Measurements from ENCODE around the gene FAM131C. TPM values are rescaled to one million over a fixed set of nuclear protein-coding genes. Genes with fewer than 3 reads are reported as not detected.
A peak's percentile ranks its signal among the peaks of the same experiment; 100 is the strongest.

Gene FAM131C, protein sequence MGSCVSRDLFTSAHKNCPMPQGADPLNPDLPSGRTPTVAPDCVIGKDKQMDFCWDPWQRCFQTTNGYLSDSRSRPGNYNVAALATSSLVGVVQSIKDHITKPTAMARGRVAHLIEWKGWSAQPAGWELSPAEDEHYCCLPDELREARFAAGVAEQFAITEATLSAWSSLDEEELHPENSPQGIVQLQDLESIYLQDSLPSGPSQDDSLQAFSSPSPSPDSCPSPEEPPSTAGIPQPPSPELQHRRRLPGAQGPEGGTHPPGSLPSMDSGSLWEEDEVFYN
- total RNA-seq (2014; rRNA removed; shearing (Covaris generic)), result 0.30 and 2.1 TPM in 2 replicates
- 3.5 and 3.6 TPM in 2 replicates for polyA plus RNA-seq (2015; cell fraction: cytosol; rRNA removed)
- 0.79 and 1.2 TPM in 2 replicates for polyA plus RNA-seq (2015; cell fraction: nucleus; rRNA removed)

DNA sequence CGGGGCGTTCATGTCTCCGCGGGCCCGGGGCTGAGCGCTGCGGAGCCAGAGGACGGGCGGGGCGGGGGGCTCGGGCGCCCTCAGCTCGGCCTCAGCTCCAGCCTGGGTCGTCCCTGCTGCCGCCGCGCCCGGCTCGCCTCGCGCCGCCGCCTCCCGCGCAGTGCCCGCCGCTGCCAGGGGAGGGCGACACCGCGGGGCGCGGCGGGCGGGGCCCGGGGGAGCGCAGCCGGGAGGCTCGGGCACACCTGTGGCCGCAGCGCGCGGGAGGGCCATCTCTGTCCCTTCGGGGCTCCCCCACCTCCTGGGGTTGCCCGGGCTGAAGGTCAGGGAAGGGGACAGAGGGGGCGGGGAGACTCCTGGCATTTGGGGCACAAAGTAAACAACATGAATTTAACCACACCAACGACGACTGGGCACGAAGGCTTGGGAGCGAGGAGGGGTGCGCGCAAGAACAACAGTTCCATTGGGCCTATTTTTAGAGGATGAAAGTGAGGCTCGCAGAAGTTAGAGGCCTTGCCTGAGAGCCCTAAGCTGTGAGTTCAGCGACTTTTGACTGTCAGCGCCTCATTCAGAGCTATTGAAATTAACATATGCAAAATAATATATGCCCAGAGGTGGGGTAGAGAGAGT is at the start of gene FAM131C:
Gene FAM131C, minus strand, starts transcription at position 162 of the 630 bp plus-strand sequence. CDS start 209 bp downstream, outside the sequence.
- no peak for DNase-seq (ENCODE audit: low read depth)

DNA sequence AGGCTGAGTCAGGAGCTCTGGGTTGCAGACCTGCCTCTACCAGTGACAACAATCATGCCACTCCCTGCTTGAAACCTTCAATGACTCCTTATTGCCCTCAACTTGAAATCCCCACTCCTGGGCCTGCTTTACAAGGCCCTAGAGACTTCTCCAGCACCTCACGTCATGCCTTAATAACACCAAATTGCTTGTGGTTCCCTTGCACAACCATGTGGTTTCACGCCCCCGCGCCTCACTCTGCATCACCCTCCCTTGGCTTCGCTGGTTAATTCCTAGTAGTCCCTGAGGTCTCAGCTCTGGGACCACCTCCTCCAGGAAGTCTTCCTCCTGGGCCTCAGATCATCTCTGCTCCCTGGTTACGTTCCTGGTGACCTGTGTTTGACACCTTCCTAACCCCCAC is 49.5 kb upstream of the FAM131C start:
- DNase-seq (ENCODE audit: low read depth), result peak; percentile 53

DNA sequence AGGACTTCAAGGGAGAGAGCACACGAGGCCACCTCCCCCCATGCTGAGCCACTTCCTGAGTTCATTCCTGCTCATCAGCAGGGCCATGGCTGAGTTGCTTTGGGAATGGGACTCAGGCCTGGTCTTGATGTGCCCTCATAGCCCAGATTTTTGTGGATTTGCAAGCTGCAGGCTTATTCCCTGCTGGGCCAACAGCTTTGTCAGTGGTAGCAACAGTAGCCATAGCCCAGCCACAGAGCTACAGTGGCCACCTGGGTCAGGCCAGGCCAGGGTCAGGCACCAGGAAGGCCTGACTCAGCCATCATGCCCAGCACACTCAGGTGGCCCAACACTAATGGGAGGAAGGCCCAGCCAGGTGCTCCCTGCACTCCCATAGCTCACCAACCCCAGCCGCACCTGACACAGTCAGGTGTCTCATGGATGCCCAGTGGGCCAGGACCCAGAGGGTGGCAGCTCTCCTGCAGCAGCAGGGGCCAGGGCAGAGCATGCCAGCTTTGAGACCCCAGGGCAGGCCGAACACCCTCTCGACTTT is 49.0 kb upstream of the FAM131C start:
- no peak for DNase-seq (ENCODE audit: low read depth)

DNA sequence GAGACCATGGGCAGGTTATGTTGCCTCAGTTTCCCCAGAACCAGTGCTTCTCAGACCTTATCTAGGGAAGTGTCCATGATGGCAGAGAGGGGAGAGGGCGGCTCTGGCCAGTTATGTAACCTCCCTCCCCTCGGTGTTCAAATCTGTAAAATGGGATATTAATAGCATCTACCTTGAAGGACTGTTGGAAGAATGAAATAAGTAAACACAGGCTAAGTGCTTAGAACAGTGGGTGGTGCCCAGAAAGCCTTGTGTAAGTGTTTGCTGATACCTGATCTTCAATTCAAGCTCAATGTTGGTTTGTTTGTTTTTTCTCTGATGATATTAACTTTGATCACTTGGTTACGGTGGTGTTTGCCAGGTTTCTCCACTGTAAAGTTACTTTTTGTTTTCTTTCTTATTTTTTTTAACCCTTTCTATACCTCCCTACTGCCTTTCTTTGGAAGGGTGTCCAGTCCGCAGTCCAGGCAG is 47.5 kb upstream of the FAM131C start:
- DNase-seq (ENCODE audit: low read depth), result no peak

DNA sequence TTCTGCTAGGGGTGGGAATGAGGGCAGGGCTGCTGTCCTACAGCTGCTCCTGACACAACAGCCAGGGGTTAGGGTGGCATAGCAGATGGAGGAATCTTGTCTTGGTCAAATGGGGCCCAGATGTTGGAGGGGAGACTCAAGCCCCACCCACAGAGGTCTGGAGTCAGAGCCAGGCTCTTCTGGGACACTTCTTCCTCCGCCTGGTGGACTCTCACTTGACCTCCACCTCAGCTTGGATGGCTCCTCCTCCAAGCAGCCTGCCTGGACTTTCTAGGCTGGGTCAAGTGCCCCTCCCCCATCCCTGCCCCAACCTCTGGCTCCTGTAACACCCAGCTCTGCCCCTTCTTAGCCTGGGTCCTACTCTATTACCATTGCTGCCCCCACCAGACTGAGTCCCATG is 47.0 kb upstream of the FAM131C start:
- peak; percentile 4 for DNase-seq (ENCODE audit: low read depth)

DNA sequence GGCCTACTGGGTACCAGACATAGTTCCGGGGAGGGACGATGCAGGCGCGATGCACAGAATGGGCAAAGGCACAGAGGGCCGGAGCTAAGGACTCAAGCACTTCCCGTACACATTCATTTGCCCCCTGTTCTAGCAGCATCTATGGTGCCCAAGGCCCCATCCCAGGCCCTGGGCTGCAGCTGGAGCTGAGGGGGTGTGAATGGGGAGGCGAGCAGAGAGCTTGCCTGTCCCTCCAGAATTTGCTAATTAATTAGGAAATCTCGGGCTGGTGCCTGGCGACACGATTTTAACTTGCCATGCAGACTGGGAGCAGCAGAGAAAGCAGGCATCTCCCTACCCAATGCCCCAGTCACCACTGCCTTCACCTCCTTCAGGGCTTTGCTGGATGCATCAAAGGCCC is 46.5 kb upstream of the FAM131C start:
- DNase-seq (ENCODE audit: low read depth), result no peak

DNA sequence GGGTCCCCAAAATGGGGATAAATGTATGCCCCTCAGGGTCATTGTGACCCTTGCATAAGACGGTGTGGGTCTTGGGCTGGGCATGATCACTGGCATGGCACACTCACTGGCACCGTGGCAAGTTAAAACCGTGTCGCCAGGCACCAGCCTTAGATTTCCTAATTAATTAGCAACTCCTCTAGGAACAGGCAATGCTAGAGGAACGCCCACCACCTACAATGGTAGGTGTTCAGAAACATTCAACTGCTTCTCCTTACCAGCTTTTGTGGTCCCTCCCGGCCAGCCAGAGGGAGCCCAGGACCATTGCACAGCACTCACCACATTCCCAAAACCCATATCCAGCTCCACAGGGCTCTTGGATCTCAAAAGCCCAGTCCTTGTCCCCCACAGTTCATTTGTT is 46.1 kb upstream of the FAM131C start:
- peak; percentile 3 for DNase-seq (ENCODE audit: low read depth)

DNA sequence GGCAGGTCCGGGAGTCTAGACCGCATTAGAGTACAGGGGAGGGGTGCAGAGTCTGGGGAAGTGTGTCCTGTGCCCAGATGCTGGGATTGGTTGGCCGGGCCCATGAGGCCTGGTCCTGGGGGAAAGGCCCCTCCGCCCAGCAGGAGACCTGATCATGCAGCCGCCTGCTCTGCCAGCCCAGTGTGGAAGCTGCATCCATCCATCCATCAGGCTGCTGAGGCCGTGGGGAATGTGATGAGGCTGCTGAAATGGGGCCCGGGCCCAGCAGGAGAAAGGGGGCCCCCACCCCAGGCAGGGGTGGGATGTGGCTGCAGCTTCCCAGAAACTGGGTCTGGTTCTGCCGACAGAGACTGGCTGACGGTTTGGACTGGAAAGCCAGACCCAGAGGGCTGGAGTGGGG is 45.3 kb upstream of the FAM131C start:
- no peak for DNase-seq (ENCODE audit: low read depth)

DNA sequence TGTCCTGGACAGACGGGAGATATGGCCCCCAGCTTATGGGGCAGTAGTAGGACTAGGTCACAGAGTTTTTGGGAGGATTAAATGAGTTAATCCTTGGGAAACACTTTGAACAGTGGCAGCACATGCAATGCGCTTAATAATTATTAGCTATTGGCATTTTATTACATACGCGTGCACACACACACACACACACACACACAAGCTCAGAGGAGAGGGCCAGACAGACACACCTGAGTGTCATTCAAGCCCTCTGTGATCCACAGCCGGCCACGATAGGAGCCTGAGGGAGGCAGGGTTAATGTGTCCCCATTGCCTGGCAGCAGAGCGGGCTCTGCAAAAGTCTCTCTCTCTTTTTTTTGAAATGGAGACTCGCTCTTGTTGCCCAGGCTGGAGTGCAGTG is 44.5 kb upstream of the FAM131C start:
- DNase-seq (ENCODE audit: low read depth), result no peak

DNA sequence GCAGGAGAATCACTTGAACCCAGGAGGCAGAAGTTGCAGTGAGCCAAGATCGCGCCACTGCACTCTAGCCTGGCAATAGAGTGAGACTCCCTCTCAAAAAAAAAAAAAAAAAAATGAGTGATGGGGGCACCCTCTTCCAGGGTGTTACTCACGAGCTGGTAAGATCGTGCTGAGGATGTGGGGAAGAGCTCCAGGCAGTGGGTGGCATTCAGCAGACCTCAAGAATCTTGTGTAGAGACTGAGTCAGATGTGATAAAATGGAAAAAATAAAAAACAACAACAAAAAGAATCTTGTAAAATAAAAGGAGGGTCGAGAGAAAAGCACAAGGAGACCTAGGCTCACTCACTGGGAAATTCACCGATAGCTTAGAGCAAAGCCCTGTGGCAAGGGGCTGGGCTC is 43.9 kb upstream of the FAM131C start:
- DNase-seq (ENCODE audit: low read depth), result peak; percentile 8

DNA sequence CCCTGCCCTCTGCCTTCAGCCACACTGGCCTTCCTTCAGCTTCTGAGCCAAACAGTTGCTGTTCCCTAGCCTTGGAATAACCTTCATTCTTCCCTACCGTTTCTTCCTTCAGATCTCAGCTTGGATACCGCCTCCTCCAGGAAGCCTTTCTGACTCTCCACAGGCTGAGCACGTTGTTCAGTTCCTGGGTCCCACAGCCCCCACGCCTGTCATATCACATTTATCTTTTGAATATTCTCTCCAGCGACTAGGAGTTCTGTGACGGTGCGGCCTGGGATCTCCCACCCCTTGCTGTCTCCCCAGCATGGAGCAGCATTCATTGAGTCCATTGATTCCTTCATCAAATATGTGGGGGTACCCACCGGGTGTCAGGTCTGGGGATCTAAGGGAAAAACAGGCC is 43.2 kb upstream of the FAM131C start:
- no peak for DNase-seq (ENCODE audit: low read depth)

DNA sequence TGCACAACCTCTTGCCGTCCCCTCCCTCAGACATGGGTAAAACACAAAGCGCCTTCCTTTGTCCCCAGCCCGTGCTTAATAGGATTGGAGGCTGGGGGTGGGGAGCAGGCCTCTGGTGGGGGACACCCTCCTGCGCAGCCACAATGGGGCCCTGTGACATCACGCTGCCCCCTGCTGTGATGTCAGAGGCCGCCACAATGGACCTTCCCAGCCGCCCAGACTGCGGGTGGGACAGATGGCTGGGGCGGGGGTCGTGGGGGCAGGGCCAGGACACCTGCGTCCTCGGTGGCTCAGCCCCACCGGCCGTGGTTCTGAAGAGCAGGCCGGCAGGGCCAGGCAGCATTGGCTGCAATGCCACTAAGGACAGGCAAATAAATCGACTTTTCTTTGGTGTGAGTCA is 42.6 kb upstream of the FAM131C start:
- DNase-seq (ENCODE audit: low read depth), result no peak

DNA sequence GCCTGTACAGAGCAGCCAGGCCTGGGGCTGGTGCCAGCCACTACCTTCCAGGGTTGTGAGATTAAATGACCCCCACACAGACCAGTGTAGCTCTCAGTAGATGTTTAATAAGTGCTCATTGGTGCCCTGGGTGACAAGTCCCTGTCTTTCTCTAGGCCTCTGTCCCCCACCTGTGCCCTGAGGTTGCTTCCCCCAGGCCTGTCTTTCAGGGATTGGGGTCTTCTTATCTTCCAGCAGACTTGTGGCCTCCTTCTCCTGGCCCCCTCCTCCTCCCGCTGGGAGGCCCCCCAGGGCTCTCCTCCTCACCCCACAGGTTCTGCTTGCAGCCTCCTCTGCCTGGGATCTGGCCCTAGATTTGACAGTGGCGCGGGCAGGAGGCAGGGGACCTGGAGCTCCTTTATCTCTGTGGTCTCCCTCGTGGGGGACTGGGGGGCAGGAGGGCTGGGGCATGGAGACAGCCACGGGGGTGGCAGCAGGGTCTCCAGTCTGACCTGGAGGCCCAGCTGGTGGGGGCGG is 42.1 kb upstream of the FAM131C start:
- DNase-seq (ENCODE audit: low read depth), result no peak

DNA sequence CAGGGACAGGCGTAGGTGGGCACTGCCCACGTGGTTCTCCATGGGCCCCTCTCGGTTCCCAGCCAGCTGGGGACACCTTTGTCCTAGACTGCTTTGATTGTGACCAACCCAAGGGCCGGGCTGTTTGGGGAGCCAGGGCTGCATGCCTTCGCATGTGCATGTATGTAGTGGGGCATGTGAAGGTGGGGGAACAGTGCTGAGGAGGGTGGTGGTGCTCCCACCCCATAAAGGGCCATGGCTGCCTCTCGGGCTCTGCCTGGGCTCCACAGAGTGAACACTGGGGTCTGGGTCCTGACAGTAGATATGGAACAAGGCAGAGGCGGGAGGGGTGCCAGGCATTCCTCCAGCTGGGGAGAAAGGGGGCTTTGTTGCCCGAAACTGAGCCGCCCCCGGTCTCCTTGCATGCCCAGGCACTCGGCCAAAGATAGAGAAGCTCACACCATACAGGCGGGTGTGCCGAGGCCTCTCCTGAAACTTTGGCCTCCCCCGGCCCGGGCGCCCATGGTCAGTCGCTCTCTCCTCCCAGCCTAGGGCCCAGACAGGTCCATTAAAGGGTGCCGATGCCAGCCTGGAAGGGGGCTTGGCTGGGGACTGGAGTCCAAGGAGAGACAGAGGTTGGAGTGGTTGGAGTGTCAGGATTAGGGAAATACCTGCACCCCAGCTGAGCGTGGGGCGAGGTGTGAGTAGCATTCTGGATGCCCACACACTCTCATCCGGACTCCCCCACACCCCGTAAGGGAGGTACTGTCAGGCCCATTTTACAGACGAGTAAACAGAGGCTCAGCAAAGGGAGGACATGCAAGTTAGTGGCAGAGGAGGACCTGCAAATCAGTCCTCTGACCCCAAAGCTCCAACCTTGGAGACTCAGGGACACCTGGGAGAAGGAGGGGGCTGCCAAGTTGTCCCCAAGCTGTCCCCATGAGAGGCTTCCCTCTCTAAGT is 41.3 kb upstream of the FAM131C start:
- no peak for DNase-seq (ENCODE audit: low read depth)

DNA sequence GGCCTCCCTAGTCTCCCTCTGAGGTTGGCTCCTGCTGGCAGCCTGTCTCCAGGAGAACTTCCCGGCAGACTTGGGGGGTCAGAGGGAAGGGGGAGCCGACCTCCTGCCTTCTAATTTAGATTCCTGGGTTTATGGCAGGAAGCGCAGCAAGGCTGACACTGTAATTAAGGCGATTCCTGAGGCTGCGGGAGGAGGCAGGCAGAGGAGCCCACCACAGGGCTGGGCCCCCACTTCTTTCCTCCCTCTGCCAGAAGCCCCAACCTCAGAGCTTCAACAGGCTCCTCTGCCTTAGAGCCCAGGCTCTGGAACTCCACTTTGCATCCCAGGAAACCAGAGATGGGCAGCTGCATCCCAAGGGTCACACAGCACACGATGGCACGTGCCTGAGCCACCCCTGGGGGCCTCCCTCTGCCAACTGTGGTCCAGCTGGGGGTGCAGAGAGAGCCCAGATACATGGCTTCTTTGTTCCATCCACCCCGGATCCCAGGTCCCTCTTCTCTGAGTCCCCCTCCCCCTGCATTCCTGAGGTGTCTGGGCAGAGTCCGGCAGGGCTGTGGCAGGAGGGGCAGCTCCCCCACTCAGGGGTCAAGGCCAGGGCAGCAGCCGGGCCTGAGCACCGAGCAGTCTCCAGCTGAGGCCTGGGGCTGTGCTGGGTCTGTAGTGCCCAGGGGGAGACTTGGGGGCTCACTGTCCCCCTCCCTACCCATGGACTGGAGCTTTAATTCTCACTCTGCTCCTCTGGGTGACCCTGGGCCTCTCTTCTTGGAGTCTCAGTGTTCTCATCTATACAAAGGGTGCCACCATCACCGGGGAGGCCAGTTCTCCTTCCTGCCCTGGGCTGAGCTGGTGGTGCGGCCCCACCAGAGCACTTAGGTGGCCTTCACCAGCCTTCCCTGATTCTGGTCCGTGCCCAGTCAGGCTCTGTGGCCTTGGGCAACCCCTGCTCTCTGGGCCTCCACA is 39.4 kb upstream of the FAM131C start:
- no peak for DNase-seq (ENCODE audit: low read depth)

DNA sequence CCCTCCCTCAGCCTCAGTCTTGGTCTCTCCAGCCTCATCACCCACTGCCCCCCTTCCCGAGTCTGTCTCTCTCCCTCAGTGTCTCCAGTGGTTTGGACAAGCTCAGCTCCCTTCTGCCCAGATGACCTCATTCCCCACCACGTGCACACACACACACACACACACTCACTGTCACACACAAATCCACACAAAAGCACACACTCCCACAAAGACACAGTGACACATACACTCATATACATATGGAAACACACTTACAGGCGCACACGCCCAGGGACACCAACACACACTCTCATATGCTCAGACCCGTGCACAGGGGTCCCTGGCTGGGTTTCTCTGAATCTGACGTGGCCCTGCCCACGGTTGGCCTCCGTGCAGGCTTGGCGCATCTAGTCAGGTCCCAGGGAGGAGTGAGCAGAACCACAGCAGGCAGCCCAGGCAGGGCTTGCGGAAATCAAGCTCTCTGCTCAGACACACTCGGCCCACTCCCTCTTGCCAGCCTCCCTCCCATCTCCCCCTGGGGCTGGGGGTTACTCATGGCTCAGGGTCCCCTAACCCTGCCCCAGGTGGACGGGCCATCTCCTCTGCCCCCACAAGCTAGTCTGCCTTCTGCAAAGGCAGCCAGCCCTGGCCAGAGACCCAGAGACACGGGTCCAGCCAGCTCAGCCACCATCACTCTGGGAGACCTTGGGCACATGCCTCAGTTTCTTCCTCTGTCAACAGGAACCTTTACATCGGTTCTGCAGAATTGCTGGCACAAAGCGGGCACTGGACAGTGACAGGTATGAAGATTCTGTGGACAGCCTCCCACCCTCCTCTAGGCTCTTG is 38.5 kb upstream of the FAM131C start:
- no peak for DNase-seq (ENCODE audit: low read depth)

DNA sequence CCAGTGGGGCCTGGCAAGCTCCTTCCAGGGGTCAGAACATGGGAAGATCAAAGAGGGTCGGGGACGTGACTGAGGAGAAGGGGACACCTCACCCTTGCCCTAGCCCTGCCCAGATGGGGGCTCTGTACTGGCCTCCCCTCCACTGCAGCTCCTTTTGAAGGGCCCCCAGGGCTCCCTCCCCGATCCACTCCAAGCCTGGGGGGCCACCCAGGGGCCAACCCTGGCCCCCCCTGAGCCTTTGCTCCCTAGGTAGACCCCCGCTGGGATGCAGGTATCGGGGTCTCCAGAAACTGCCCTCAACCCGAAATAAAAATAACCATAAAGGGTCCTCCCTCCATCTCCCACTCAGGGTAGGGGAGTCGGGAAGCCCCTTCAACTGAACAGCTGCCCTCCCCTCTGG is 37.4 kb upstream of the FAM131C start:
- DNase-seq (ENCODE audit: low read depth), result no peak

DNA sequence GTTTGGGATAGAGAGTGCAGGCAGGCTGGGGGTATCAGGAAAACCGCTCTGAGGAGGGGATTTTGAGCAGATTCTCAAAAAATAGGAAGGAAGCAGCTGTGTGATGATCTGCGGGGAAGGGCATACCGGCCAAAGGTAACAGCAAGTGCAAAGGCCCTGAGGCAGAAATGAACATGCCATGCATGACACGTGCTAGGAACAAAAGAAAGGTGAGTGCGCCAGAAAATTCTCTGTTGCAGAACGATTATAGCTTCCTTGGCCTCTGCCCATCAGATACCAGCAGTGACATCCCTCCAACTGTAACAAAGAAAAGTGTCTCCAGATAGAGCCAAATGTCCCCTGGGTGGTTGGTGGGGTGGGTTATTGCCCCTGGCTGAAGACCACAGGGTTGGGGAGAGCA is 37.0 kb upstream of the FAM131C start:
- DNase-seq (ENCODE audit: low read depth), result no peak

DNA sequence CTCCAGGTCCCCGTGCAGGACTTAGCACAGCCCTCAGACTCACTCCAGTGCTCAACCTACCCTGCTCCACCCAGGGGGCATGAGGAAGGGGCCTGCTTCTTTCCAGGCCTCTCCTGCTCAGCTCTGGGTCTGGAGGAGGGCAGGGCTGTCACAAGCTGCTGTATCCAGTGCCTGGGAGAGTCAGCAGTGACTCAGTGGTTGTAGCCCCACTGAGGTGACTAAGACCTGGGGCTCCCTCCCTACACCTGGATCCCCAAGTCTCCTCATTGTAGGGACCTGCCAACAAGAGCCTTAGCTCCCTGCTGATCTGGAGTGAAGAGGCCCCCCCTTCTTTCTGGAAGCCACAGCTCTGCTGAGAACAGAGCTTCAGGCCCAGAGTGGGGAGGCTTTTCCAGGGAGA is 36.1 kb upstream of the FAM131C start:
- no peak for DNase-seq (ENCODE audit: low read depth)

Data from HT1080 (cell line).